H1 (cell line): Measurements from ENCODE around the gene GPR31. TPM values are rescaled to one million over a fixed set of nuclear protein-coding genes. Genes with fewer than 3 reads are reported as not detected.
A peak's percentile ranks its signal among the peaks of the same experiment; 100 is the strongest.

Experiments used
- CHD2 ChIP-seq: IDR thresholded peaks from 2 replicates; pipeline ENCODE4 v1.6.1; 2012; ENCODE audit warnings: low read length, improper control_type of control experiment
- polyA plus RNA-seq, 7 experiments: library from polyadenylated mRNA; depleted of rRNA in 3 of 7; stranded (reverse) in 5 of 7; unstranded in 2 of 7; fragments of >200 nt in 5 of 7; fragments of 200-250 nt in 2 of 7; gene quantifications; 1 replicate in 5 of 7; 2 replicates in 1 of 7; 4 replicates in 1 of 7; pipeline versions ENCODE4 v1.2.1 to v1.2.3, GENCODE V29; 2011 to 2013; ENCODE audit warnings: missing spikeins in 2 of 7, mixed read lengths in 2 of 7
- total RNA-seq: library from RNA; stranded (reverse); fragmentation: NEBNext Ultra II Directional; extraction: Animal tissue kit (Norgen Biotek cat#: 25700); gene quantifications from 2 replicates; pipeline ENCODE4 v1.2.1, GENCODE V29; 2021
- TF ChIP-seq, protein P1 (sequence below): fragments of 300-600 bp; sonication (generic); IDR thresholded peaks from 2 replicates; pipeline ENCODE4 v1.7.1; 2012; ENCODE audit warnings: low read length, moderate library complexity, mild to moderate bottlenecking, inconsistent platforms; ENCODE audit not compliant: insufficient replicate concordance
- TF ChIP-seq, protein P2 (sequence below): IDR thresholded peaks from 2 replicates; pipeline ENCODE4 v1.6.1; 2012; ENCODE audit warnings: inconsistent platforms

Gene GPR31
- total and polyA plus RNA-seq, 2 of the 8 experiments (the other 6 are each of a cell fraction or from before 2014, with no cell fraction given) = not detected

DNA sequence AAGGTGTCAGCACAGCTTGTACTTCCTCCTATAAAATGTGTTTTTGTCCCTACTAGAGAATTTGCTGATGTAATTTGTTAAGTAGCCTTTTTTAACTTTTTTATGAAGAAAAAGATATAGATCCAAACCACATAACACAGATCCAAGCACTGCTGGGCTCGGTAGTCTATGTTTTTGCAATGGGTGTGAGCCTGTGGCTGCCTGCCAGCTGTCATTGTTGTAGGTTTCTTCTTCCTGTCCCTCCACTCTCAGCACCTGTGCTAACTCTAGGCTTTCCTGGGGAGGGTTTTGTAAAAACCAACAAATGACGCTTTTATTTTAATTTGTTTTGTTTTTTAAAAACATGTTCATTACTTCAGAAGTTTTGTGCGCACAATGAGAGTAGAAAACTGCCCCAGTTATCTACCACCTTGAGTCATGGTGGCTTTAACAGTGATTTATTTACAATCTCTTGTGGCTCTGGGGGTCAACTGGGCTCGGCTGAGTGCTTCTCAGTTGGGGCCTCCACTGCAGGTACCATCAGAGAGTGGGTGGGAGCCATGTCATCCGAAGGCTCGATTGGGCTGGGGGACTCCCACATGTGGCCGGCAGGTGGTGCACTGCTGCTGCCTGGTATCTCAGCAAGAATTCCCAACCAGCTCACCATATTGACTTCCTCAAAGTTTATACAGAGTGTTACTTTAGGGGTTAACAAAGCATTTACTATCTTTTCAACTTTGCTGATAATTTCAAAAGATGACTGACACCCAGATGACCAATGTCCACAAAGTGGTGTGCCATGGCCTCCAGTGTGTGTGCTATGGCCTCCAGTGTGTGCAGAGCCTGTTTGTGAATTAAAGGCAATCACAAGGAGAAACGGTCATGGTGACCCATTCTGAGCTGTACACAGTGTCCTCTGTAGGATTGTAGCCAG lies 37.9 kb downstream of the GPR31 start (continued):
- TF ChIP-seq, protein P1, sequence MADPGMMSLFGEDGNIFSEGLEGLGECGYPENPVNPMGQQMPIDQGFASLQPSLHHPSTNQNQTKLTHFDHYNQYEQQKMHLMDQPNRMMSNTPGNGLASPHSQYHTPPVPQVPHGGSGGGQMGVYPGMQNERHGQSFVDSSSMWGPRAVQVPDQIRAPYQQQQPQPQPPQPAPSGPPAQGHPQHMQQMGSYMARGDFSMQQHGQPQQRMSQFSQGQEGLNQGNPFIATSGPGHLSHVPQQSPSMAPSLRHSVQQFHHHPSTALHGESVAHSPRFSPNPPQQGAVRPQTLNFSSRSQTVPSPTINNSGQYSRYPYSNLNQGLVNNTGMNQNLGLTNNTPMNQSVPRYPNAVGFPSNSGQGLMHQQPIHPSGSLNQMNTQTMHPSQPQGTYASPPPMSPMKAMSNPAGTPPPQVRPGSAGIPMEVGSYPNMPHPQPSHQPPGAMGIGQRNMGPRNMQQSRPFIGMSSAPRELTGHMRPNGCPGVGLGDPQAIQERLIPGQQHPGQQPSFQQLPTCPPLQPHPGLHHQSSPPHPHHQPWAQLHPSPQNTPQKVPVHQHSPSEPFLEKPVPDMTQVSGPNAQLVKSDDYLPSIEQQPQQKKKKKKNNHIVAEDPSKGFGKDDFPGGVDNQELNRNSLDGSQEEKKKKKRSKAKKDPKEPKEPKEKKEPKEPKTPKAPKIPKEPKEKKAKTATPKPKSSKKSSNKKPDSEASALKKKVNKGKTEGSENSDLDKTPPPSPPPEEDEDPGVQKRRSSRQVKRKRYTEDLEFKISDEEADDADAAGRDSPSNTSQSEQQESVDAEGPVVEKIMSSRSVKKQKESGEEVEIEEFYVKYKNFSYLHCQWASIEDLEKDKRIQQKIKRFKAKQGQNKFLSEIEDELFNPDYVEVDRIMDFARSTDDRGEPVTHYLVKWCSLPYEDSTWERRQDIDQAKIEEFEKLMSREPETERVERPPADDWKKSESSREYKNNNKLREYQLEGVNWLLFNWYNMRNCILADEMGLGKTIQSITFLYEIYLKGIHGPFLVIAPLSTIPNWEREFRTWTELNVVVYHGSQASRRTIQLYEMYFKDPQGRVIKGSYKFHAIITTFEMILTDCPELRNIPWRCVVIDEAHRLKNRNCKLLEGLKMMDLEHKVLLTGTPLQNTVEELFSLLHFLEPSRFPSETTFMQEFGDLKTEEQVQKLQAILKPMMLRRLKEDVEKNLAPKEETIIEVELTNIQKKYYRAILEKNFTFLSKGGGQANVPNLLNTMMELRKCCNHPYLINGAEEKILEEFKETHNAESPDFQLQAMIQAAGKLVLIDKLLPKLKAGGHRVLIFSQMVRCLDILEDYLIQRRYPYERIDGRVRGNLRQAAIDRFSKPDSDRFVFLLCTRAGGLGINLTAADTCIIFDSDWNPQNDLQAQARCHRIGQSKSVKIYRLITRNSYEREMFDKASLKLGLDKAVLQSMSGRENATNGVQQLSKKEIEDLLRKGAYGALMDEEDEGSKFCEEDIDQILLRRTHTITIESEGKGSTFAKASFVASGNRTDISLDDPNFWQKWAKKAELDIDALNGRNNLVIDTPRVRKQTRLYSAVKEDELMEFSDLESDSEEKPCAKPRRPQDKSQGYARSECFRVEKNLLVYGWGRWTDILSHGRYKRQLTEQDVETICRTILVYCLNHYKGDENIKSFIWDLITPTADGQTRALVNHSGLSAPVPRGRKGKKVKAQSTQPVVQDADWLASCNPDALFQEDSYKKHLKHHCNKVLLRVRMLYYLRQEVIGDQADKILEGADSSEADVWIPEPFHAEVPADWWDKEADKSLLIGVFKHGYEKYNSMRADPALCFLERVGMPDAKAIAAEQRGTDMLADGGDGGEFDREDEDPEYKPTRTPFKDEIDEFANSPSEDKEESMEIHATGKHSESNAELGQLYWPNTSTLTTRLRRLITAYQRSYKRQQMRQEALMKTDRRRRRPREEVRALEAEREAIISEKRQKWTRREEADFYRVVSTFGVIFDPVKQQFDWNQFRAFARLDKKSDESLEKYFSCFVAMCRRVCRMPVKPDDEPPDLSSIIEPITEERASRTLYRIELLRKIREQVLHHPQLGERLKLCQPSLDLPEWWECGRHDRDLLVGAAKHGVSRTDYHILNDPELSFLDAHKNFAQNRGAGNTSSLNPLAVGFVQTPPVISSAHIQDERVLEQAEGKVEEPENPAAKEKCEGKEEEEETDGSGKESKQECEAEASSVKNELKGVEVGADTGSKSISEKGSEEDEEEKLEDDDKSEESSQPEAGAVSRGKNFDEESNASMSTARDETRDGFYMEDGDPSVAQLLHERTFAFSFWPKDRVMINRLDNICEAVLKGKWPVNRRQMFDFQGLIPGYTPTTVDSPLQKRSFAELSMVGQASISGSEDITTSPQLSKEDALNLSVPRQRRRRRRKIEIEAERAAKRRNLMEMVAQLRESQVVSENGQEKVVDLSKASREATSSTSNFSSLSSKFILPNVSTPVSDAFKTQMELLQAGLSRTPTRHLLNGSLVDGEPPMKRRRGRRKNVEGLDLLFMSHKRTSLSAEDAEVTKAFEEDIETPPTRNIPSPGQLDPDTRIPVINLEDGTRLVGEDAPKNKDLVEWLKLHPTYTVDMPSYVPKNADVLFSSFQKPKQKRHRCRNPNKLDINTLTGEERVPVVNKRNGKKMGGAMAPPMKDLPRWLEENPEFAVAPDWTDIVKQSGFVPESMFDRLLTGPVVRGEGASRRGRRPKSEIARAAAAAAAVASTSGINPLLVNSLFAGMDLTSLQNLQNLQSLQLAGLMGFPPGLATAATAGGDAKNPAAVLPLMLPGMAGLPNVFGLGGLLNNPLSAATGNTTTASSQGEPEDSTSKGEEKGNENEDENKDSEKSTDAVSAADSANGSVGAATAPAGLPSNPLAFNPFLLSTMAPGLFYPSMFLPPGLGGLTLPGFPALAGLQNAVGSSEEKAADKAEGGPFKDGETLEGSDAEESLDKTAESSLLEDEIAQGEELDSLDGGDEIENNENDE = no peak
- no peak for TF ChIP-seq CHD2
- TF ChIP-seq, protein P2, sequence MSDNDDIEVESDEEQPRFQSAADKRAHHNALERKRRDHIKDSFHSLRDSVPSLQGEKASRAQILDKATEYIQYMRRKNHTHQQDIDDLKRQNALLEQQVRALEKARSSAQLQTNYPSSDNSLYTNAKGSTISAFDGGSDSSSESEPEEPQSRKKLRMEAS = peak; percentile 38; the same call in 1 of the 2 replicates
